GM23338 (cell line): ENCODE results near the gene LMF2. TPM values are rescaled to one million over a fixed set of nuclear protein-coding genes. Genes with fewer than 3 reads are reported as not detected.

ENCODE experiments used
- ATAC-seq: fragments of 200-7000 bp; cut with Tn5 transposase; 3 replicates; pipeline ENCODE4 v1.9.1; 2020
- DNase-seq: peaks from one replicate; pipeline ENCODE4 v3.0.0-alpha.2; 2015; ENCODE audit warnings: low spot score
- H2AFZ ChIP-seq: fragments of 200-600 bp; sonication (generic); 2 replicates; pipeline ENCODE4 v1.8.0; 2016; ENCODE audit warnings: antibody characterized with exemption, mild to moderate bottlenecking, moderate library complexity
- H3F3A ChIP-seq: fragments of 200-600 bp; sonication (generic); replicated peaks from 2 replicates; pipeline ENCODE4 v1.8.0; 2017; ENCODE audit warnings: antibody characterized with exemption, mixed run types, low read depth
- H3K27ac ChIP-seq: fragments of 200-600 bp; sonication (generic); 2 replicates; pipeline ENCODE4 v1.6.1; 2016; ENCODE audit warnings: low read depth
- H3K27me3 ChIP-seq: fragments of 200-600 bp; sonication (generic); 2 replicates; pipeline ENCODE4 v1.8.0; 2016; ENCODE audit warnings: mild to moderate bottlenecking, mixed run types, moderate library complexity; ENCODE audit not compliant: insufficient read depth
- H3K36me3 ChIP-seq: fragments of 200-600 bp; sonication (generic); 2 replicates; pipeline ENCODE4 v1.8.0; 2016; ENCODE audit warnings: mild to moderate bottlenecking; ENCODE audit not compliant: insufficient read depth
- H3K4me1 ChIP-seq: fragments of 200-600 bp; sonication (generic); 2 replicates; pipeline ENCODE4 v1.8.0; 2016; ENCODE audit warnings: mild to moderate bottlenecking, moderate library complexity; ENCODE audit not compliant: insufficient read depth
- H3K4me2 ChIP-seq: fragments of 200-600 bp; sonication (generic); 2 replicates; pipeline ENCODE4 v1.7.1; 2017; ENCODE audit warnings: mixed run types
- H3K4me3 ChIP-seq: fragments of 200-600 bp; sonication (generic); 2 replicates; pipeline ENCODE4 v1.6.1; 2016; ENCODE audit warnings: mixed run types
- H3K79me2 ChIP-seq: fragments of 200-600 bp; sonication (generic); replicated peaks from 2 replicates; pipeline ENCODE4 v1.8.0; 2017; ENCODE audit warnings: mild to moderate bottlenecking; ENCODE audit not compliant: insufficient read depth
- H3K9me2 ChIP-seq: fragments of 200-600 bp; sonication (generic); 2 replicates; pipeline ENCODE4 v1.8.0; 2017; ENCODE audit not compliant: insufficient read depth
- H4K20me1 ChIP-seq: fragments of 200-600 bp; sonication (generic); replicated peaks from 2 replicates; pipeline ENCODE4 v1.8.0; 2017; ENCODE audit warnings: mild to moderate bottlenecking; ENCODE audit not compliant: insufficient read depth
- H3K27ac Mint-ChIP-seq: 2 replicates; pipeline ENCODE4 v1.8.0; 2020; ENCODE audit warnings: inconsistent platforms, mild to moderate bottlenecking, moderate library complexity, mixed read lengths
- H3K27me3 Mint-ChIP-seq: 3 replicates; pipeline ENCODE4 v1.8.0; 2022; ENCODE audit warnings: low read depth, mild to moderate bottlenecking, moderate library complexity, mixed read lengths, inconsistent platforms; ENCODE audit not compliant: insufficient read depth, poor library complexity
- H3K36me3 Mint-ChIP-seq: 3 replicates; pipeline ENCODE4 v1.8.0; 2021; ENCODE audit warnings: low read depth, mild to moderate bottlenecking, inconsistent platforms, moderate library complexity, mixed read lengths
- H3K4me1 Mint-ChIP-seq: 3 replicates; pipeline ENCODE4 v1.8.0; 2020; ENCODE audit warnings: mild to moderate bottlenecking, inconsistent platforms, mixed read lengths
- H3K4me3 Mint-ChIP-seq: 3 replicates; pipeline ENCODE4 v1.8.0; 2021; ENCODE audit warnings: moderate library complexity, mild to moderate bottlenecking, inconsistent platforms, mixed read lengths
- H3K9me3 Mint-ChIP-seq: 3 replicates; pipeline ENCODE4 v1.8.0; 2020; ENCODE audit warnings: moderate library complexity, mild to moderate bottlenecking, inconsistent platforms, mixed read lengths
- CREB1 ChIP-seq: fragments of 250-450 bp; sonication (Bioruptor Pico); IDR thresholded peaks from 2 replicates; pipeline ENCODE4 v1.5.0; 2020; ENCODE audit warnings: low read depth, mild to moderate bottlenecking, moderate library complexity
- EZH2 ChIP-seq: fragments of 200-600 bp; sonication (generic); IDR thresholded peaks from one replicate; pipeline ENCODE4 v1.8.0; 2017; ENCODE audit warnings: antibody characterized with exemption, mild to moderate bottlenecking, low read depth; ENCODE audit not compliant: unreplicated experiment
- JUNB ChIP-seq: IDR thresholded peaks from one replicate; pipeline ENCODE4 v1.6.1; 2016; ENCODE audit warnings: antibody characterized with exemption; ENCODE audit not compliant: unreplicated experiment
- NANOG ChIP-seq: IDR thresholded peaks from 2 replicates; pipeline ENCODE4 v1.6.1; 2016; ENCODE audit warnings: antibody characterized with exemption, borderline replicate concordance
- POLR2AphosphoS5 ChIP-seq: IDR thresholded peaks from 2 replicates; pipeline ENCODE4 v1.6.1; 2016; ENCODE audit warnings: antibody characterized with exemption, low read depth
- REST ChIP-seq: IDR thresholded peaks from one replicate; pipeline ENCODE4 v1.6.1; 2018; ENCODE audit warnings: antibody characterized with exemption; ENCODE audit not compliant: unreplicated experiment
- ZNF114 ChIP-seq: fragments of 250-450 bp; sonication (Bioruptor Pico); IDR thresholded peaks from 2 replicates; pipeline ENCODE4 v1.5.0; 2020; ENCODE audit warnings: mild to moderate bottlenecking, moderate library complexity
- ZNF331 ChIP-seq: fragments of 250-450 bp; sonication (Bioruptor Pico); IDR thresholded peaks from 2 replicates; pipeline ENCODE4 v1.5.0; 2020; ENCODE audit warnings: low read depth, mild to moderate bottlenecking, moderate library complexity
- polyA plus RNA-seq: library from polyadenylated mRNA; unstranded; fragments of >200 nt; fragmentation: Nextera tagmentation; extraction: Ambion mirVana; gene quantifications from 2 replicates; pipeline ENCODE4 v1.2.1, GENCODE V29; 2016
- total RNA-seq: library from RNA; depleted of rRNA; stranded (reverse); fragments of >200 nt; shearing (Covaris generic); gene quantifications from 2 replicates; pipeline ENCODE4 v1.2.3, GENCODE V29; 2014

Gene LMF2
- total and polyA plus RNA-seq, 2 experiments from 2014 or later = 15.6 to 36.3 TPM

- H4K20me1 ChIP-seq = no peaks in the 10 kb centered on the region
- H3K79me2 ChIP-seq = no peaks in the 10 kb centered on the region
- no peak overlapping the region for H3K27ac ChIP-seq
- Mint-ChIP-seq H3K36me3 (no peaks in the 10 kb centered on the region), H3K27ac (no peak overlapping the region), H3K9me3 (no peaks in the 10 kb centered on the region), H3K4me3 (no peak overlapping the region), H3K27me3 (peaks cover 39% of the 10 kb centered on the region), H3K4me1 (no peaks in the 10 kb centered on the region)
- H2AFZ ChIP-seq = no peak overlapping the region
- TF ChIP-seq JUNB = no peak
- TF ChIP-seq ZNF114 (CRISPR knock-in tag) = no peak
- TF ChIP-seq NANOG = no peak
- no peak for TF ChIP-seq POLR2AphosphoS5
- TF ChIP-seq ZNF331 = no peak
- TF ChIP-seq REST = no peak
- TF ChIP-seq EZH2 = no peak
- no peaks in the 10 kb centered on the region for H3K36me3 ChIP-seq
- H3K27me3 ChIP-seq = peaks cover 39% of the 10 kb centered on the region
- H3K4me3 ChIP-seq = no peak overlapping the region
- peaks cover 7% of the 10 kb centered on the region; the same call in 1 of the 2 replicates for H3F3A ChIP-seq
- ATAC-seq (no peak), DNase-seq (no peak)
- H3K4me1 ChIP-seq = no peaks in the 10 kb centered on the region; the same call in 1 of the 2 replicates
- no peaks in the 10 kb centered on the region for H3K9me2 ChIP-seq
- H3K4me2 ChIP-seq = no peak overlapping the region
Observed at GRCh38 chr22:50546326-50547262, 39.1 kb upstream of the LMF2 start.

GRCh38 chr22:50545522-50546325 lies 38.2 kb upstream of the LMF2 start, which contains the start of gene KLHDC7B:
KLHDC7B (plus strand) TSS chr22:50545899; CDS start chr22:50546244, 345 bp downstream.
- H3K4me3 ChIP-seq = no peak within 1 kb of the TSS
- H3K27me3 Mint-ChIP-seq = peaks cover 36% of the 10 kb centered on the region

More at GRCh38 chr22:50545522-50546325, 38.2 kb upstream of the LMF2 start, which contains the start of gene KLHDC7B:
- no peak for TF ChIP-seq CREB1 (CRISPR knock-in tag)
- no peak for TF ChIP-seq ZNF114 (CRISPR knock-in tag)
- Histone ChIP-seq H2AFZ (no peak within 1 kb of the TSS; the same call in 1 of the 2 replicates), H3F3A (peaks cover 7% of the 10 kb centered on the region; the same call in 1 of the 2 replicates), H3K36me3 (no peaks in the 10 kb centered on the region), H3K27ac (no peak within 1 kb of the TSS), H3K4me1 (no peaks in the 10 kb centered on the region; the same call in 1 of the 2 replicates), H4K20me1 (no peaks in the 10 kb centered on the region), H3K9me2 (no peaks in the 10 kb centered on the region), H3K79me2 (no peaks in the 10 kb centered on the region), H3K27me3 (peaks cover 39% of the 10 kb centered on the region), H3K4me2 (no peak within 1 kb of the TSS)
- Mint-ChIP-seq H3K4me1 (no peaks in the 10 kb centered on the region), H3K4me3 (no peak within 1 kb of the TSS), H3K36me3 (no peaks in the 10 kb centered on the region), H3K27ac (no peak within 1 kb of the TSS), H3K9me3 (no peaks in the 10 kb centered on the region)
- ATAC-seq = no peak
- DNase-seq = no peak
